ENCODE results near the gene KLF16. TPM values are rescaled to one million over a fixed set of nuclear protein-coding genes. Genes with fewer than 3 reads are reported as not detected.

The KLF16 gene
- total RNA-seq, 2 donors from 2014 or later, result 16.3 to 32.9 TPM

Other genes with a start within 250 kb of the KLF16 start
- 10 to 100 TPM; 53.6 to 87.0 TPM for gene TCF3, start 211.0 kb downstream of the KLF16 start, total RNA-seq
- not detected for gene ONECUT3, start 110.1 kb downstream of the KLF16 start, total RNA-seq
- gene ATP8B3, start 51.3 kb downstream of the KLF16 start, total RNA-seq, result 10 to 100 TPM; 10.1 to 44.8 TPM
- 10 to 100 TPM; 39.7 to 50.0 TPM for gene REXO1, start 15.1 kb downstream of the KLF16 start, total RNA-seq
- gene ABHD17A, start 21.9 kb upstream of the KLF16 start, total RNA-seq, result 100 to 1,000 TPM in 1 of 2 donors, 10 to 100 TPM in 1; 84.4 to 109 TPM
- gene ADAT3, start 41.8 kb upstream of the KLF16 start, total RNA-seq, result 10 to 100 TPM; 11.6 to 12.2 TPM
- 10 to 100 TPM; 31.7 to 36.4 TPM for gene SCAMP4, start 41.8 kb upstream of the KLF16 start, total RNA-seq
- gene CSNK1G2, start 77.6 kb upstream of the KLF16 start, total RNA-seq, result 10 to 100 TPM; 50.2 to 50.7 TPM
- gene BTBD2, start 152.1 kb upstream of the KLF16 start, total RNA-seq, result 10 to 100 TPM; 44.2 to 56.0 TPM
- 100 to 1,000 TPM; 280 to 525 TPM for gene MKNK2, start 187.7 kb upstream of the KLF16 start, total RNA-seq
- gene MOB3A, start 232.7 kb upstream of the KLF16 start, total RNA-seq, result 100 to 1,000 TPM; 271 to 387 TPM
- gene IZUMO4, start 233.3 kb upstream of the KLF16 start, total RNA-seq, result 100 to 1,000 TPM in 1 of 2 donors, 10 to 100 TPM in 1; 13.9 to 143 TPM

All from activated T-helper 17 cell treated with anti-CD3 and anti-CD28 coated beads, Interleukin-2, amount 50 U/mL, for 72 hours (primary cell).